KBM-7 (cell line): Measurements from ENCODE around the gene TMC1.

Experiments
- DNase-seq: peaks from one replicate; pipeline ENCODE4 v3.0.0-alpha.2; 2015
- in situ Hi-C: fragments of 300-500 bp; cut with MboI; formaldehyde crosslinking; loops from 2 replicates; pipeline ENCODE4 v1.14.3; 2020; ENCODE audit warnings: low sequenced_read_pairs, low pct_unique_long_range_greater_than_20kb, mixed read lengths

Gene TMC1

DNA sequence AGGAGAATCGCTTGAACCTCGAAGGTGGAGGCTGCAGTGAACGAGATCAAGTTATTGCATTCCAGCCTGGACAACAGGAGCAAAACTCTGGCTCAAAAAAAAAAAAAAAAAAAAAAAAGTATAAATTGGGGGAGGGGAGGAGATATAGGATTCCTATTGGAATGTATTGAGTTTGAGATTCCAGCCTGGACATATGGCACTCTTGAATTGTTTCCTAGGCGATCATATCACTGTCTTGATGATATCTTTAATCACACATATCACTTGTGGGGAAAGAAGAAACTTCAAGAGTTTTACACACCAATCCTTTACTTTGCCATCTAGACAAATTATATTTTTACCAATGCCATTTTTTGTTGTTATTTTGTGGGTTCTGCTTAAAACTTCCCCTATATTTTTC is 42.4 kb downstream of the TMC1 start:
- no peak for DNase-seq
- in situ Hi-C loops, result no loop called here

DNA sequence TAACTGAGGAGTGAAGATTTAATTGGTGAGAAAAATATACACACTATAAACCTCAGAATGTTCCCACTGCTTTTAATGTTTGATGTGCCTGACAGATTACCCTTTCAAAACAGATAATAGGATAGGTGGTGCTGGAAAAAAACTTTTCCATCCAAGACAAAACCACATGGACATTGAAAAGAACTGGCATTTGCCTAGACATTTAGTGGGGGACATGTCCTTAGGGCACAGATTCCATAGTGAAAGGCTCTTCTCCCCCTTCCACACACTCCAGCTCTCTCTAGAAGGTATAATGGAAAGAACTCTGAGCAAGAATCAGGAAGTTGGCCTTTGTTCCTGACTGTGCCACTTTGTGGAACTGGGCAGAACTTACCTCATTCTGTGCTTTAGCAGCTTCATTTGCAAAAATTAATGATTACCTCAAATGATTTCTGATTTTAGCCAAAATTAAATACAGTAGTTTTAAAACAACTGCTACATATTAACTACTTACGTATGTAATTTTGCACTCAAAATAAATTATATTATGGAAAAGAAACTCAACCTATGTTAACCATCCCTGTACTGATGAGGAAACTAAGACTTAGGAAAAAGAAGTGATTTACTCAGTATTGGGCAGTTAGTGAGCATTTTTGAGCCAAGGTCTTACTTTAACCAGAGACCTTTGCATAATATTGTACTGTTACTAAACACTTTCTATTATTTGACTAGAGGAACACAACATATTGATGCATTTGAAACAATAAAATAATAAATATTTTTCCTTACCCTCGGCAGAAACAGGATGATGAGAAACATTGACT is 43.3 kb downstream of the TMC1 start:
- no peak for DNase-seq
- in situ Hi-C loops, result no loop called here

DNA sequence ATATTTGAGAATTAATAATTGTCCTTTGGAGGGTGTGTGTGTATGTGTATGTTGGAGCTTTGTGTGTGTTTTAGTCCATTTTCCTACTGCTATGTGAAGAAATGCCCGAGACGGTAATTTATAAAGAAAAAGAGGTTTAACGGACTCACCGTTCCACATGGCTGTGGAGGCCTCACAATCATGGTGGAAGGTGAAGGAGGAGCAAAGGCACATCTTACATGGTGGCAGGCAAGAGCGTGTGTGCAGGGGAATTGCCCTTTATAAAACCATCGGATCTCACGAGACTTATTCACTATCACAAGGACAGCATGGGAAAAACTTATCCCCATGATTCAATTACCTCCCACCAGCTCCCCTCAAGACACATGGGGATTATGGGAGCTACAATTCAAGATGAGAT is 44.1 kb downstream of the TMC1 start:
- in situ Hi-C loops, result no loop called here
- DNase-seq, result no peak

DNA sequence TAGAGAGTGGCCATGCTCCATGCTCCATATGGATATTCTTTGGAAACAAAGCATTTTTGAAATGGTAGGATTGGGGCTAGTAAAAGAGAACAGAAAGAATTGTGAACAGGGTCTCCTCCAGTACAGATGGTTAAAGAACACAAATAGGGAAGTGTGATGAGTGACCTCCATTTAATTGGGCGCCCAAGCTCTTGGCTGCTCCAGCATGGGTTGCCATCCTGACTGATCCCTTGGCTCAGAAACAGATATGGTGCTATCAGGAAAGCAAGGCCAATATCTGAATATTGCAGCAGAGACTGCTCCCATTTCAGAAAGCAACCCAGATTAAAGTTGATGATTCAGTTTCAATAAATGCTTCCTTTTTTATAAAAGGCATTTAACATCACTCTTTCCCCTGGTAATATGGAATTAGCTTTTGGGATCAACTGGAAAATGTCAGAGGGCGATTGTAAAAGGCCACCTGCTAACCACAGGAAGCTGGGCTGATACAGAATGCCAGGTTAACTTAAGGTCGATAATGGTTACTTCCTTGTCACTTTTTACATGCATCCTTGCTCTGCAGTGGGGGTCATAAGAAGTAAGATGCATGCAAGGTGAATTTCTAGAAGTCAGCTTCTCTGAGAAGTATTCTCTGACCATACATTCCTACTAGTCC is 52.9 kb downstream of the TMC1 start:
- in situ Hi-C loops, result no loop called here
- no peak for DNase-seq

DNA sequence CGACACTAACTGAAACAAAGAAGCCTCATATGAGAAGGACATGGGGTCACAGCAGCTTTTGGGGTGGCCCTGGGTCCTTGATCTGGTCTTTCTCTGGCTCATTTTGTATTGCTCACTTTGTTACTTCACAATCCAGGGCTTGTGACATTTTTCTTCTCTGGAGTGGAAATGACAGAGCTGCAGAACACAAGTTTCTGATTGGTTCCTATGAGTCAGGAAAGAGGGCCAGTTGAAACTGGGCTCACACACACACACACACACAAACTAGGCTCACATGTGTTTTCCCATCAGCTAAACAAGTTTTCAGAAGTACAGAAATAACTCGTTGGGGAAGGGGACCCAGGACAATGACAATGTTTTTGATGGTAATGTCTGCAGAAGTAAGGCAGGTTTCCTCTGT is 54.3 kb downstream of the TMC1 start:
- DNase-seq, result no peak
- in situ Hi-C loops, result loop anchor here (25.0 kb wide), 1 partner anchor 288 kb away; no protein-coding TSS in a partner anchor

DNA sequence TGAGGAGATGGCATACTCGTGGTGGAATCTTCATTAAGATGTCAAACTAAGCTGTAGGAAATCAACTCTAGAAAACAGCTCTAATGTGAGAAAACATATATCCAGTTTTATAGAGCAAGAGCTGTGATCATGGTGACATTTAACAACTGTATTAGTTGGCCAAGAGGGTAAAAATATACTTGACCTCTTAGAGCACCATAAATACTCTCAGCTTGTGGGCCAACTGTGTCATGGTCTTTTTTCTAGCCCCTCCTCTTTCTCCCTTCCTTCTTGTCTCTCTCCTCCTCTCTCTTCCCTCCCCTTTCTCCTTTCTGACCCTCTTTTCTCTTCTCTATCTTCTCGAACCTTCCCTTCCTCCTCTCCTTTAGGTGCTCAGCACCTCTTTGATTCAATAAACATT is 54.7 kb downstream of the TMC1 start:
- in situ Hi-C loops, result loop anchor here (25.0 kb wide), 1 partner anchor 289 kb away; no protein-coding TSS in a partner anchor
- no peak for DNase-seq

DNA sequence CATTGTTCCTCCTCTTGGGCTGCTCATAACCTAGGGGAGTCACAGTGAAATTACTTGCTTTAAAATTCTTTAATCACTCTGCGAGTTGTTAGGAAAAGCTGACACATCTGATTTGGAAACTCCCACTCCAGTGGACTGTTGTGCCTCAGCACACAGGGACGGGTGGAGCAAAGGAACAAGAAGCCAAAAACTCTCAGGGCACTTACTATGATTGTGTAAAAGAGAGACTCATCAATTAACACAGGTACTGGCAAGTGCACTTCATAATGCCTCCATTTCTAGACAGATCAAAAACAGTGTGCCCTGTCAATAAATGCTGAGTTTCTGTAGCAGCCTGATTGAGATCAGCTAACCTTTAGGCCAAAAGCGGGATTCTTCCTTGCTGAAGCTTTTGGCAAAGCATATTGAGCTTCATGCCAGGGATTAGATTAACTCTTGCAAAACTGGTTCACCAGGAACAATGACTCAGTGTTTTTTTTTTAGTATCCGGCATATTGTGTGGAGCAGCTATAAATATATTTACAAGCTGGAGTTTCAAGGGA is 55.9 kb downstream of the TMC1 start:
- in situ Hi-C loops, result loop anchor here (25.0 kb wide), 1 partner anchor 290 kb away; no protein-coding TSS in a partner anchor
- DNase-seq, result no peak

DNA sequence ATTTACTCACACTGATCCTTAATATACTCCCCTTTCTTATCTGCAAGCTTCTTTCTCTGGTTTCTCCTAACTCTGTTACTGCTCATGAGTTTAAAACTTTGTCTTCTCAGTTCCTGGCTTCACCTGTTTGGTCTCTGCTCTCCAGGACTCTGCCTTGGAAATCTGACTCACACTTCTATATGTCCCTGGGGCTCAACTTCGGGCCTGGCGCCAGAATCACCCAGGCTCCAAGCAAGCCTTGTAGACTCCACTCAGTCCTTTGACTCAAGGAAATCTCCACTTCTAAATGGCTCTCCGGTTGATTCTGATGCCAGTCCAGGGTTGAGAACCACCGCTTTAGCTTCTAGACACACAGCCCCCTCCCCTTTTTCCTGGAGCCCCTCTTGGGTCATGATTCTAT is 57.8 kb downstream of the TMC1 start:
- no peak for DNase-seq
- in situ Hi-C loops, result loop anchor here (25.0 kb wide), 1 partner anchor 292 kb away; no protein-coding TSS in a partner anchor

DNA sequence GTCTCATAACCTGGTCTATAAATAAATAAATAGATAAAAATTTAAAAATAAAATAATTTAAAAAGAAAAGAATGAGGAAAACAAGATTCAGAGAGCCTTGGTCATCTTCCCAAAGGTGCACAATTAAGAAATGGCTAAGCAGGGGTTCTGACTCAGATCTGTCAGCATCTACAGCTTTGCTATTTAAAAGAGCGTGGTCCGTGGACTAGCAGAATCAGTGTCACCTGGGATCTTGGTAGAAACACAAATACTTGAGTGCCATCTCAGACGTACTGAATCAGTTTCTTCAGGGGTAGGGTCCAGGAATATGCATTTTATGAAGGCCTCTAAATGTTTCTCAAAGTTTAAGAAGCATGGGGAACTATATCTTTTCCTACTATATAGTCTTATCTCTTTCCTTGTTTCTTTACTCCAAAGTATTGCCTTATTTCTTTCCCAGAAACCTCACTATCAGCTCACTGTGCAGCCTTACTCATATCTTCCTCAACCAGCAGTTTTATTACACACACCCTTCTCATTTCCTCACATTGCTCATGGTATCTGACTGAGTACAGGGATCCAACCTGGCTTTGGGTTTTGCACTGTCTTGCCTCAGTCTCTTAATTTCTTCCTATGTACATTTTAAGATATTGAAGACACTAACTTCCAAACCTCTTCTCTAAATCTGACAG is 58.6 kb downstream of the TMC1 start:
- DNase-seq, result no peak
- in situ Hi-C loops, result loop anchor here (25.0 kb wide), 1 partner anchor 293 kb away; no protein-coding TSS in a partner anchor

DNA sequence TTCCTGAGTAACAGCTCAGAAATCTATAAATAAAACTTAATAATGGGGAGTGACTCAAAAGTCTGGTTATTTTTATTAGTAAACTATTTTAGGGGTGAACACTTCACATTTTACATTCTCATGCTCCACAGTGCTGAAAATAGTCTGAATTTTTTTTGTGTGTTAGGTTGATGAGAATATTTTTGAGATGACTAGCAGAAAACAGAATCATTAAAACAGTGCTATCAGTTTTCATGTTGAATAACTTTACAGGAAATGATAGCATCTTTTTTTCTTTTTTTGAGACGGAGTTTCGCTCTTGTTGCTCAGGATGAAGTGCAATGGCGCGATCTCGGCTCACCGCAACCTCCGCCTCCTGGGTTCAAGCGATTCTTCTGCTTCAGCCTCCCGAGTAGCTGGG is 60.3 kb downstream of the TMC1 start:
- no peak for DNase-seq
- in situ Hi-C loops, result loop anchor here (25.0 kb wide), 1 partner anchor 294 kb away; no protein-coding TSS in a partner anchor

DNA sequence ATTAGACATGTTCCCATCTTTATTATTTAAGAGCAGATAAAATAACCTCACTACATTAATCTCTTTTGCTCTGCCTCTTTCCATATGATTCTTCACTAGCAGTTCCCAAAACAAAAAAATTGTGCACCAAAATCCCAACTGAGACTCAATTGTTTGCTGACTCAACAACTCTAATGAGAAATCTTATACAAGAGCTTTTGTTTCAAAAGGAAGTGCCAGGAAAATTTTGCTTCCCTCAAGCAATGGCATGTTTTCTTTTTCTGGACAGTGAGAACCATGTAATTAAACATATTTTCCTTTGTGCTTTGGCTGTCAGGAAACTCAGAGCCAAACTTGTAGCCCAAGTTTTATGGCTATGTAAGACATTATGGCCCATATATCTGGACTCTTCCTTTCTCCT is 62.0 kb downstream of the TMC1 start:
- in situ Hi-C loops, result loop anchor here (25.0 kb wide), 1 partner anchor 296 kb away; no protein-coding TSS in a partner anchor

DNA sequence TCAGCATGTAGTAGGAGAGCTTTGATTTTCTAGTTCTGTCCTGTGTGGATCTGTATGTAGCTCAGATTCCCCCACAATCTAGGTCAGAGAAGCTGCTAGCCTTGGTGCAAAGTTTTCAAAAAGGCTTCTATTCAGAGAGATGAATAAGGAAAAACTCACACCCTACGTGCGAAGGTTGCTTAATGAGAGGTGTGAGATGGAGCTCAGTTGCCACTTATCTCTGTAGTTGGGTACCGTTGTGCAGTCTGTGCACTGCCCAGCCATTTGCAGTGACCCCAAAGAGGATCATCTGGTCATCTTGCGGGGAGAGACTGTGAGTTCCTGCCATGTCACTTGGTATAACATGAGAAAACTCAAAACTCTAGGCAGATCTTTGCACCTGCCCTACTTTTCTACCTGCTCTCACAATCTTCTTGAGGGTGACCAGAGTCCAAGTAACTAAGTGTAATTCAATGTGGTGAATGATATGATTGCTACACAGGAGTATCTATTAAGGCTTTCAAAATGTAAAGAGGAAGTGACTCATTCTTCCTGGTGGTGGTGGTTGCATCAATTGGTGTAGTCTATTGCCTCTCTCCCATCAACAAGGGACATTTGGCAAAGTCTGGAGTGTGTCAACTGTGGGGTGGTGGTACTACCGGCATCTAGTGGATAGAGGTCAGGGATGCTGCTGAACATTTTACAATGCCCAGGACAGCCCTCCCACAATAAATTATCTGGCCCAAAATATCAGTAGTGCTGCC is 65.2 kb downstream of the TMC1 start:
- in situ Hi-C loops, result loop anchor here (25.0 kb wide), 1 partner anchor 299 kb away; no protein-coding TSS in a partner anchor

More for the DNA sequence above, 62.0 kb downstream of the TMC1 start:
- DNase-seq, result no peak

DNA sequence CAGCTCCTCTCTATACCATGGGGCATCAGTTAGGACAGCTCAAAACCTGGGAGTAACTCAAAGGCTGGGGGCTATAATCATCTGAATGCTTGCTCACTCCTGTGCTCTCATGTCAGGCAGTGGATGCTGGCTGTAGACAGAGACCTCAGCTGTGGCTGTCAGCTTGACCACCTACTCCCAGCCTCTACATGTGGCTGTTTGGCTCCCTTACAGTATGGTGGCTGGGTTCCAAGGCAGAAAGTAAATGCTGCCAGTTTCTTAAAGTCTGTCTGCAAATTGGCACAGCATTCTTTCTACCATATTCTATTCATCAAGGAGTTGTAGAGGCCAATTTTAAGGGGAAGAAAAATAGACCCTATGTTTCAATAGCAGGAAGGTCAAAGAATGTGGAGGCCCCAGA is 66.9 kb downstream of the TMC1 start:
- DNase-seq, result no peak
- in situ Hi-C loops, result loop anchor here (25.0 kb wide), 1 partner anchor 301 kb away; no protein-coding TSS in a partner anchor

More for the DNA sequence above, 65.2 kb downstream of the TMC1 start:
- DNase-seq, result peak; percentile 52

DNA sequence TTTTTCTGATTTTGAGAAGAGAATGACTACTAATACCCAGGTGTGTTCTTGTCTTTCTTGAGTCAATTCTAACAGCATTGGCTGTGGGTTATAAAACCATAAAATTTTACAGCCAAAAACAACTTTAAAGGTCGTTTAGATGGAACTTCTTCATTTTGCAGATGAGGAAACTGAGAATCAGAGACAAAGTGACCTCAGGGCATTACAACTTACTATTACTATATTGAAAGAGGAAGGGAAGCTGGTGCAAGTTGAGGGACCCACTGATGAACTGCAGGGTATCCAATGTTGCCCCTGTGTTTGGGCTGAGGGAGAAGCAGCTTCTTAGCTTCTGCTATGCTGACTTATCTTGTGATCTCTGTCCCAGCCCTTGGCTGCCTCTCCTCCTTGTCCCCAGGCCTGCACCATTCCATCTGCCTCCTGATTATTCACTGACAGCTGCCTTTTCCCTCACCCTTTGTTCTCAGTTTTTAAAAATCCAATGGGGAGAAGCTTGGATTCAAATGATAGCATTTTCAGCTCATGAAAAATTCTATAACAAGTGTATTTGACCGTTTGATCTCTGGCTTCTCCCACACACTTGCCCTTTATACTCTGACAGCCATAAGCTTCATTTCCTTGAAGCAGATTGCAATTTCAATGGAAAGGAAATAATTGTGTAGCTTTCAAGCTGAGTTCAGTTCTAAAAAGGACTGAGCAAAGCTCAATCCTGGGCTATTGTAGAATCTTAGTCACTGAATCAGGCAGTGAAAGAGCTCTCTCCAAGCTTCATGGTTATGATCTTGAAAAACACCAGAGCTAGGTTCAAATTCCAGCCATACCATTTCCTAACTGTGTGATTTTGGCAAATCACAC is 68.5 kb downstream of the TMC1 start:
- DNase-seq, result no peak
- in situ Hi-C loops, result loop anchor here (25.0 kb wide), 1 partner anchor 303 kb away; no protein-coding TSS in a partner anchor

DNA sequence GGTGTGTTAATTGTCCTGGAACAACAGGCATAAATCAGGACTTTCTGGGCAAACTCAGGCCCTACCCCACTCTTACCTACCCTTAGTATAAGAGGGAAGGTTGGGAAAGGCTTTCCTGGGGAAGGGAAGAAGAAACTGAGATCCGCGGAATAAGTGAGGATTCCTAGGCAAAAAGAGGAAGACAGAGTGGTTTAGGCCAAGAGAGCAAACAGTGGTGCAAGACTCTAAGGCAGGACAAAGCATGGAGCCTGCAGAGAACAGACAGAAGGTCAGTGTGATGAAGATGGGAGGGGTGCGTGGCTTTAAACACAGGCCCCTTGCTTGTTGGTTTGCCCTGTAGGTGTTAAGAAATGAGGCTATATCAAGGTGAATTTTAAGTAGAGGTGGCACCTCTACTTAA is 69.4 kb downstream of the TMC1 start:
- in situ Hi-C loops, result loop anchor here (25.0 kb wide), 1 partner anchor 304 kb away; no protein-coding TSS in a partner anchor
- DNase-seq, result no peak

DNA sequence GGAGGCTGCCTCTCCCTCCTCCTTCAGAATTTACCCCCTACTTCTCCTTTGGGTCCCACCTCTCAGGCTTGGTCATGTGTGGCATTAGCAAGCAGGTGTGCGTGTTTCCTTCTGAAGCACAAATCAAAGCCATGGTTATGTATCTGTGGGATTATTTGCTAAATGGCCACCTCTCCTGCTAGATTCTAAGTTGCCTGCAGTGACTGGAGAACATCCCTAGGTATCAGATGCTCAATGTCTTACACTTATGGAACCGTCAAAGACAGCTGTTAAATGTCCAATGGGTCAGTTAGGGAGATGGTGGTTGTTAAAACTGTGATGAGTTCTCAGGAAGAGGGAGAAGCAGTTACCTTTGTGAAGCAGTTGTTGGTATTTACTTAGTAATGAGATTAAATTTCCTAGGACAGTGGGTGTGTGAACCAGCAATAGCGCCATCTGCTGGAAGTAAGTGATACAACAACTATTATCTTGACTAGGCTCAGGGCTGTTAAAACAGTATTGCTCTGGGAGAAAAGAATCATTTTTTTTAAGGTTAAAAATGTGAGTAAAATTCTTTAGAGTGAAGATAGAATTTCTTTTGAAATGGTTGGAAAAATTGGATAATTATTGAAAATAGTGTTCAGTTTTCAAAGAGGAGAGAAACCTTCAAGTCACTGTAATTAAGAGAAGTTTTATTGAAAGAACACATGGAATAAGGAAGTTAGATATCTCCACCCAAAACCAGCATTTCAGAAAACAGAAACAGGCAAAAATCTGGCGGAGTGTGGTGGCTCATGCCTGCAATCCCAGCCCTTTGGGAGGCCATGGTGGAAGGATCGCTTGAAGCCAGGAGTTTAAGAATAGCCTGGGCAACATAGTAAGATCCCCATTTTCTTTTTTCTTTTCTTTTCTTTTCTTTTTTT is 71.3 kb downstream of the TMC1 start:
- DNase-seq, result peak; percentile 74
- in situ Hi-C loops, result loop anchor here (25.0 kb wide), 1 partner anchor 305 kb away; no protein-coding TSS in a partner anchor
